CD8-positive, alpha-beta memory T cell (primary cell): ENCODE data around the gene AHNAK. TPM values are rescaled to one million over a fixed set of nuclear protein-coding genes. Genes with fewer than 3 reads are reported as not detected.
A peak's percentile ranks its signal among the peaks of the same experiment; 100 is the strongest.

ENCODE experiments used
- CTCF ChIA-PET: fragments of 350-600 bp; sonication (Branson Sonifier 250); formaldehyde crosslinking; loops from one replicate; lab custom pipeline; 2021; ENCODE audit warnings: antibody characterized with exemption; lab: Charles Lee
- POLR2A ChIA-PET: fragments of 350-600 bp; sonication (Branson Sonifier 250); formaldehyde crosslinking; loops from one replicate; lab custom pipeline; 2021; ENCODE audit warnings: antibody characterized with exemption; lab: Charles Lee
- DNase-seq, 5 donors: peaks; one replicate each; pipeline versions ENCODE4 v3.0.0 to v3.0.0-alpha.2; 2020 to 2022; ENCODE audit warnings: mixed read lengths in 1 of 5
- H3K27ac ChIP-seq: one replicate; pipeline ENCODE4 v1.7.0; 2013; ENCODE audit warnings: low read depth, mild to moderate bottlenecking, low read length, moderate library complexity
- H3K27me3 ChIP-seq: 2 replicates; pipeline ENCODE4 v1.7.0; 2013; ENCODE audit warnings: low read length, mild to moderate bottlenecking; ENCODE audit not compliant: insufficient read depth, poor library complexity, severe bottlenecking
- H3K36me3 ChIP-seq: 2 replicates; pipeline ENCODE4 v1.7.0; 2013; ENCODE audit warnings: mild to moderate bottlenecking, low read length, moderate library complexity; ENCODE audit not compliant: insufficient read depth
- H3K4me1 ChIP-seq: 2 replicates; pipeline ENCODE4 v1.7.0; 2013; ENCODE audit warnings: mild to moderate bottlenecking, low read length, moderate library complexity; ENCODE audit not compliant: insufficient read depth
- H3K4me3 ChIP-seq: 2 replicates; pipeline ENCODE4 v1.7.0; 2013; ENCODE audit warnings: mild to moderate bottlenecking, low read length
- H3K9me3 ChIP-seq: 2 replicates; pipeline ENCODE4 v1.7.0; 2013; ENCODE audit warnings: mild to moderate bottlenecking, low read length
- H3K27ac Mint-ChIP-seq, 8 donors: one replicate each; pipeline ENCODE4 v1.8.0; 2020 to 2021; ENCODE audit warnings: mixed read lengths in 8 of 8, mild to moderate bottlenecking in 6 of 8, inconsistent platforms in 3 of 8, moderate library complexity in 3 of 8
- H3K27me3 Mint-ChIP-seq, 2 donors: one replicate each; pipeline ENCODE4 v1.8.0; 2020 to 2021; ENCODE audit warnings: mixed read lengths in 2 of 2, mild to moderate bottlenecking in 1 of 2, moderate library complexity in 1 of 2
- H3K36me3 Mint-ChIP-seq, 3 donors: one replicate each; pipeline ENCODE4 v1.8.0; 2020 to 2021; ENCODE audit warnings: mixed read lengths in 3 of 3, inconsistent platforms in 1 of 3, mild to moderate bottlenecking in 1 of 3
- H3K4me1 Mint-ChIP-seq, 3 donors: one replicate each; pipeline ENCODE4 v1.8.0; 2020 to 2021; ENCODE audit warnings: mixed read lengths in 3 of 3, inconsistent platforms in 1 of 3, mild to moderate bottlenecking in 1 of 3
- H3K4me3 Mint-ChIP-seq, 7 donors: one replicate each; pipeline ENCODE4 v1.8.0; 2020 to 2021; ENCODE audit warnings: mixed read lengths in 7 of 7, mild to moderate bottlenecking in 6 of 7, moderate library complexity in 4 of 7, inconsistent platforms in 2 of 7
- H3K9me3 Mint-ChIP-seq, 5 donors: one replicate each; pipeline ENCODE4 v1.8.0; 2020 to 2022; ENCODE audit warnings: mixed read lengths in 5 of 5, mild to moderate bottlenecking in 3 of 5, moderate library complexity in 2 of 5, inconsistent platforms in 1 of 5
- polyA plus RNA-seq: library from polyadenylated mRNA; unstranded; fragments of 300-500 nt; fragmentation: Illumina TruSeq; gene quantifications from one replicate; pipeline ENCODE4 v1.2.3, GENCODE V29; 2021
- total RNA-seq, 2 experiments: library from RNA; stranded (reverse); gene quantifications; one replicate each; pipeline ENCODE4 v1.2.3, GENCODE V29; 2021

The AHNAK gene
- total RNA-seq, result 100 to 1,000 TPM; 187 to 193 TPM
- 125 TPM for polyA plus RNA-seq

DNA sequence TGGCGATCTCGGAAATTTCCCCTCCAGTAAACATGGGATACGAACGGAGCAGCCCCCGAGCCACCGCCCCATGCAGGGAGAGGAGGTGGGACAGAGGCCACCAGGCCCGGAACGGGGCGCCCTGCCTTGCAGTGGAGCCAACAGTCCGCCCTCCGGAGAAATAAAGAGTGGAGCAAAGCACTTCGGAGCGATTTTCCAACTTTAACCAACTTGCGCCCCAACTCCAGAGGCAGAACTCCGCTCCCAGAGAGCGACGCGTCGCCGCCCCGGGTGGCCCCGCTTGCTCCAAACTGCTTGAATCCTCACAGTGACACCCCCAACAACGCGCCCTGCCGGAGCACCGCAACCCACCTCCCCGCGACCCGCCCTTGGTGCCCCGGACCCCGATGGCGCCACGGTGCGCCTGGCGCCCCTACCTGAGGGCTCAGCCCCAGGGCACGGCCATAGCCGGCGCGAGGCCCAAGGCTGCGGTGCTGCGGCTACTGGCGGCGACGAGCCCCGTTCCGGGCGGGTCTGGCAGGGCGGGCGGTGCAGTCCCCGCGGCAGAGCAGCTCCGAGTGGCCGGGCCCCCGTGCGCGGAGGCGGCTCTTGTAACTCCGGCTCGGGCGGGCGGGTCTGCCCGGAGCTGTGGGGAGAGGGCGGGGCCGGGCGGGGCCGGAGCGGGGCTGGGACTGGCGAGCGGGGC is at the start of gene AHNAK:
Gene AHNAK (minus strand): TSS at position 563 of the 685 bp plus-strand sequence. CDS start 10,708 bp downstream, outside the sequence.
- peaks cover 55% of the 10 kb centered on the region for H3K4me1 ChIP-seq
- H3K27ac ChIP-seq, result peak within 1 kb of the TSS; percentile 96
- Mint-ChIP-seq H3K27ac (peak within 1 kb of the TSS; percentile 92 to 100 (median 97)), H3K36me3 (peaks cover 0 to 32% (median 0%) of the 10 kb centered on the region in 3 donors), H3K4me3 (peak within 1 kb of the TSS; percentile 92 to 99 (median 98)), H3K27me3 (peaks cover 0 to 3% of the 10 kb centered on the region in 2 donors), H3K4me1 (peaks cover 53 to 77% (median 58%) of the 10 kb centered on the region in 3 donors), H3K9me3 (no peaks in the 10 kb centered on the region)
- H3K4me3 ChIP-seq, result peak within 1 kb of the TSS; percentile 76
- ChIA-PET POLR2A (interaction anchor here (0.8 to 11.9 kb wide), 4 partner anchors 8 to 27 kb away, joined by 4 to 193 read pairs (median 7); partner anchors contain the start of gene EEF1G), CTCF (interaction anchor here (0.7 to 6.2 kb wide), 4 partner anchors 9 to 153 kb away, joined by 5 to 203 read pairs (median 10); no protein-coding TSS in a partner anchor)
- no peaks in the 10 kb centered on the region for H3K9me3 ChIP-seq
- peak; percentile 49 to 84 (median 66) for DNase-seq
- no peaks in the 10 kb centered on the region for H3K36me3 ChIP-seq
- no peaks in the 10 kb centered on the region for H3K27me3 ChIP-seq

DNA sequence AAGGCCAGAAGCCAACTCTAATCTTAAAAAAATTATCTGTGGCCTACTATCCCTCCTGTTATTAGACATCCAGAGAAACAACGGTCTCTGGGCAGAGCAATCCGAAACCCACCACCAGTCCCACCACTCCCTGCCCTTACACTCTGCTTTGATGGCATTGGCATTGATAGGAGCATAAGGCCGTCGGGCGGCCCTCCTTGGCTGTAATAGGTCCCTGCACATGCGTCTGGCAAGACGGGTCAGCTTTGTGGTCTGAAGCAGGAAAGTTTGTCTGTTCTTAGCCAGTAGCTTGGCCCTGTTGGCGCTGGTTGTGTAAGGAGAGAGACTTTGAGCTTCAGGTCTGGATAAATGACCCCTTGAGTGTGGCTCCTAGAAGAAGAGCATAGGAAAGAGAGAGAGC is 48.5 kb upstream of the AHNAK start:
- Histone ChIP-seq H3K27me3 (no peaks in the 10 kb centered on the region), H3K4me3 (no peak overlapping the region), H3K27ac (no peak overlapping the region), H3K36me3 (peaks cover 50% of the 10 kb centered on the region), H3K9me3 (no peaks in the 10 kb centered on the region), H3K4me1 (peaks cover 55% of the 10 kb centered on the region)
- Mint-ChIP-seq H3K4me1 (peaks cover 60 to 80% (median 80%) of the 10 kb centered on the region in 3 donors), H3K4me3 (peak overlapping the region in 2 of 7 donors; percentile 29 to 37), H3K9me3 (no peaks in the 10 kb centered on the region), H3K27ac (peak overlapping the region in 4 of 8 donors; percentile 56 to 88 (median 70)), H3K36me3 (peaks cover 23 to 82% (median 34%) of the 10 kb centered on the region in 3 donors), H3K27me3 (peaks cover 0 to 6% of the 10 kb centered on the region in 2 donors)
- DNase-seq, result no peak
- ChIA-PET CTCF (interaction anchor here (0.9 to 5.1 kb wide), 4 partner anchors 17 to 99 kb away, joined by 3 to 46 read pairs (median 26); partner anchors contain the start of genes B3GAT3, C11orf98 and CSKMT), POLR2A (no interaction called here)

GRCh38 chr11:62593434-62594044 is 46.9 kb upstream of the AHNAK start:
- Histone ChIP-seq H3K27ac (no peak overlapping the region), H3K9me3 (no peaks in the 10 kb centered on the region), H3K4me3 (no peak overlapping the region), H3K36me3 (peaks cover 52% of the 10 kb centered on the region), H3K27me3 (no peaks in the 10 kb centered on the region), H3K4me1 (peaks cover 52% of the 10 kb centered on the region)
- Mint-ChIP-seq H3K27ac (peak overlapping the region; percentile 84 to 99 (median 97)), H3K27me3 (peaks cover 0 to 3% of the 10 kb centered on the region in 2 donors), H3K4me3 (peak overlapping the region; percentile 59 to 94 (median 72)), H3K9me3 (no peaks in the 10 kb centered on the region), H3K4me1 (peaks cover 46 to 79% (median 70%) of the 10 kb centered on the region in 3 donors), H3K36me3 (peaks cover 13 to 72% (median 22%) of the 10 kb centered on the region in 3 donors)
- CTCF ChIA-PET, result interaction anchor here (0.7 to 5.1 kb wide), 21 partner anchors 8 to 312 kb away, joined by 3 to 46 read pairs (median 7); partner anchors contain the start of genes B3GAT3, C11orf98, CSKMT and EEF1G
- POLR2A ChIA-PET, result interaction anchor here (0.6 to 3.3 kb wide), 10 partner anchors 15 to 1511 kb away, joined by 3 to 71 read pairs (median 12); partner anchors contain the start of genes B3GAT3, C11orf98, CSKMT and EML3
- peak; percentile 65 to 87 (median 69) for DNase-seq

DNA sequence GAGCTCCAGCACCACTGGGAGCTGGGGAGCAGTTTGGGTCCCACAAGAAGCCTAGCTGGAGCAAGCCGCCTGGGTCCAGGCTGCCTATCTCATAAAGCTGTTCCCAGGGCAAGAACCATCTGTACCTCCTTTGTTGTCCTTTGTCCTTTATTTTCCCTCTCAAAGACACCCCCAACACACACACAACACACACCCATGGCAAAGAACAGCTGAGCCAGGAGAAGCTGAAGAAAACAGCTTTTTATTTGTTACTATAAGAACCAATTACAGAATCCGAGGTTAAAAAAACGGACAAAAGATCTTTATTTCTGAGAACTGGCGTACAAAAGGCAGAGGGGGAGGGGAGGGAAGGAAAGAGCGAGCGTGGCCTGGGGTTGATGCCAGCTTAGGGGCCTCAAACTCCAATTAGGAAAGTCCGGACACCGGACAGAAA is 46.4 kb upstream of the AHNAK start:
- peaks cover 11 to 72% (median 20%) of the 10 kb centered on the region in 3 donors for H3K36me3 Mint-ChIP-seq
- peak overlapping the region in 7 of 8 donors; percentile 64 to 99 (median 98) for H3K27ac Mint-ChIP-seq
- peaks cover 0 to 3% of the 10 kb centered on the region in 2 donors for H3K27me3 Mint-ChIP-seq
- Histone ChIP-seq H3K27me3 (no peaks in the 10 kb centered on the region), H3K4me1 (peaks cover 47% of the 10 kb centered on the region), H3K36me3 (peaks cover 48% of the 10 kb centered on the region), H3K9me3 (no peaks in the 10 kb centered on the region), H3K4me3 (no peak overlapping the region), H3K27ac (peak overlapping the region; percentile 92)
- H3K4me1 Mint-ChIP-seq, result peaks cover 41 to 75% (median 64%) of the 10 kb centered on the region in 3 donors
- H3K4me3 Mint-ChIP-seq, result peak overlapping the region in 2 of 7 donors; percentile 5 to 72
- DNase-seq, result no peak
- no peaks in the 10 kb centered on the region for H3K9me3 Mint-ChIP-seq
- ChIA-PET CTCF (interaction anchor here (0.7 to 5.1 kb wide), 24 partner anchors 8 to 312 kb away, joined by 3 to 46 read pairs (median 8); partner anchors contain the start of genes B3GAT3, C11orf98, CSKMT and EEF1G), POLR2A (interaction anchor here (0.5 to 3.3 kb wide), 13 partner anchors 10 to 1511 kb away, joined by 3 to 71 read pairs (median 8); partner anchors contain the start of genes B3GAT3, C11orf98, CSKMT and EML3)

DNA sequence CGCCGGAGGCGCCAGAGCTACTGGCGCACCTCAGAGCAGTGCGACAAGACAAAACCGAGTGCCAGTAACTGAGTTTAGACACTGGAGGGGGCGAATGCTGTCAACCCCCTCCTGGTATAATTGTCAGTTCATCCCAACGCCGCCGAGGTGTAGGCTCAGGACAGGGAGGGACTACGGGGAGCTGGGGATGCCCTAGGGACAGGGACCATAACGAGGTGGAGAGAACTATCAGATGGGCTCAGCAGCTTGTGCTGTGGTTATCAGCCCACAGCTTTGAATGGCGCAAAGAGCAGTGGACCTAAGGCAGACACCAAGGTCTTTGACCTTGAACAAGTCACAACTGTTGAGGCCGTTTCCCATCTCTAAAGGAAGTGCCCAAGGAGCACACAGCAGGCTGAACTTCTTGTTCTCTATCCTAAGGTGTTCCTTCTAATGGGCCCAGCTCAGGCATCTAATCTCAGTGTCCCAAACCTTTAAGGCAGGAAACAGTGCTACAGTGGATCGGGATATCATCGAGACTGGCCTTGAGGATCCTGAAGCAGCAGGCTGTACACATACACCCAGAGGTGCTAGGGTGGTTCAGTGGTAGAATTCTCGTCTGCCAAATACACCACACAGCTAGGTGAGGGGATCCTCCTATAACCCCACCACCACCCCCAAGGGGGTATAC is 45.7 kb upstream of the AHNAK start:
- peaks cover 38 to 74% (median 59%) of the 10 kb centered on the region in 3 donors for H3K4me1 Mint-ChIP-seq
- peaks cover 7 to 72% (median 14%) of the 10 kb centered on the region in 3 donors for H3K36me3 Mint-ChIP-seq
- Histone ChIP-seq H3K27me3 (no peaks in the 10 kb centered on the region), H3K9me3 (no peaks in the 10 kb centered on the region), H3K27ac (peak overlapping the region; percentile 92), H3K4me3 (peak overlapping the region; percentile 78), H3K4me1 (peaks cover 43% of the 10 kb centered on the region), H3K36me3 (peaks cover 48% of the 10 kb centered on the region)
- no peaks in the 10 kb centered on the region for H3K9me3 Mint-ChIP-seq
- ChIA-PET CTCF (interaction anchor here (0.6 to 5.1 kb wide), 53 partner anchors 7 to 289 kb away, joined by 3 to 46 read pairs (median 5); partner anchors contain the start of genes B3GAT3, C11orf98, CSKMT and EEF1G), POLR2A (interaction anchor here (0.5 to 3.3 kb wide), 32 partner anchors 8 to 1512 kb away, joined by 3 to 71 read pairs (median 8); partner anchors contain the start of genes B3GAT3, BSCL2, C11orf98 and CSKMT)
- peaks cover 0 to 3% of the 10 kb centered on the region in 2 donors for H3K27me3 Mint-ChIP-seq
- H3K4me3 Mint-ChIP-seq, result peak overlapping the region; percentile 84 to 98 (median 95)
- no peak for DNase-seq
- H3K27ac Mint-ChIP-seq, result peak overlapping the region; percentile 84 to 99 (median 98)

DNA sequence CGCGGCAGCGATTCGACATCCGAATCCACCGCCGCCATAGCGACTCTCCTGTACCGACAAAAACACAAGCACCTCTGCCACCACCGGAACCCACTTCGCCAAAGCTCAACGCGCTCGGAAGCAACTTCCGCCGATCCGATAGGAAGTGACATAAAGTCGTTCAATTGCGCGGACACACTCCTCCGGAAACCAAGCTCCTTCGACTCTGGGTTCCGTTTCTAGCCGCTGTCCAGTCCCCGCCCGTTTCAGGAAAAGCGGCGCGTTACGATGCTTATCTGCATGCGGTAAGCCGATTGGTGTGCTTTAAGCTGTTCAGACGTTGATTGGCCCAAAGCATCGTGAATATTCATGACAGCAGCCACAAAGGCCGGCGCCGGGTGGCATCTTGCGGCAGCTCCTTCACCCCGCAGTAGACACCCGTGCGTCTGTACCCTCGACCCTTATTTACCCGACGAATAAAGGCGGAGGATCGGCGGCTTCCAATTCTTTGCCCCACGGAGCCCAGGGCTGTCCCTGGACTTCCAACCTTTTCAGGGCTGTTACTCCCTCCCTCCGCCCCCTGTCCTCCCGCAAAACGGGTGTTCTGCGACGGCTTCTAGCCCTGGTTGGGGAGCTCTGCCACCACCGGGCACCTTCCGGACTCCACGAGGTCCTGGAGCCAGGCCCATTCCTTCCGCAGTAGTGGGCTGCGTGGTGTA is 45.0 kb upstream of the AHNAK start, which contains the start of gene TUT1:
Gene TUT1 (minus strand): TSS at position 76 of the 698 bp plus-strand sequence. CDS start 38 bp downstream, at position 38.
- Mint-ChIP-seq H3K4me3 (peak within 1 kb of the TSS; percentile 84 to 98 (median 95)), H3K27ac (peak within 1 kb of the TSS; percentile 84 to 99 (median 98)), H3K4me1 (peaks cover 36 to 71% (median 59%) of the 10 kb centered on the region in 3 donors), H3K27me3 (peaks cover 0 to 3% of the 10 kb centered on the region in 2 donors), H3K9me3 (no peaks in the 10 kb centered on the region), H3K36me3 (peaks cover 7 to 72% (median 11%) of the 10 kb centered on the region in 3 donors)
- no peaks in the 10 kb centered on the region for H3K27me3 ChIP-seq
- H3K9me3 ChIP-seq, result no peaks in the 10 kb centered on the region
- POLR2A ChIA-PET, result interaction anchor here (0.5 to 3.3 kb wide), 37 partner anchors 9 to 265 kb away, joined by 3 to 71 read pairs (median 7); partner anchors contain the start of genes B3GAT3, BSCL2, C11orf98 and CSKMT
- H3K4me1 ChIP-seq, result peaks cover 41% of the 10 kb centered on the region
- peak within 1 kb of the TSS; percentile 92 for H3K27ac ChIP-seq
- H3K4me3 ChIP-seq, result peak within 1 kb of the TSS; percentile 83
- H3K36me3 ChIP-seq, result peaks cover 44% of the 10 kb centered on the region
- CTCF ChIA-PET, result interaction anchor here (0.6 to 5.1 kb wide), 52 partner anchors 8 to 289 kb away, joined by 3 to 46 read pairs (median 5); partner anchors contain the start of genes B3GAT3, C11orf98, CSKMT and EEF1G
- DNase-seq, result peak; percentile 91 to 98 (median 97)
